Upper lobe of left lung (tissue), 4 donors: ENCODE measurements around the gene STMND1.

Experiments used
- CTCF ChIP-seq, 6 experiments: fragments of 450-650 bp in 4 of 6; fragments of 200-600 bp in 2 of 6; sonication (generic) in 2 of 6; IDR thresholded peaks; one replicate each; pipeline ENCODE4 v1.5.1; 2016 to 2019; ENCODE audit warnings: antibody characterized with exemption in 6 of 6
- POLR2A ChIP-seq, 4 donors: fragments of 450-650 bp; IDR thresholded peaks; one replicate each; pipeline ENCODE4 v1.5.1; 2016 to 2017; ENCODE audit warnings: antibody characterized with exemption in 4 of 4, mild to moderate bottlenecking in 2 of 4
- POLR2AphosphoS5 ChIP-seq, 2 donors: sonication (generic); formaldehyde crosslinking; IDR thresholded peaks; one replicate each; pipeline ENCODE4 v1.5.1; 2017; ENCODE audit warnings: antibody characterized with exemption in 2 of 2

GRCh38 chr6:17086469-17086868 is 15.4 kb upstream of the STMND1 start:
- TF ChIP-seq POLR2A (IDR thresholded peaks at IDR 0.05) (no peak), CTCF (IDR thresholded peaks at IDR 0.05) (peak in 5 of 6 experiments; percentile 28 to 76 (median 62)), POLR2AphosphoS5 (IDR thresholded peaks at IDR 0.05) (no peak)
